ENCODE measurements around the gene GLCCI1.
"Not testable (repeated sequence)": the region's sequence is repeated elsewhere in the genome, so short reads cannot be mapped to it uniquely, and the experiment has no call there.

GLCCI1 gene

GRCh38 chr7:7992506-7992905, 23.9 kb downstream of the GLCCI1 start:
- Histone ChIP-seq H3K9me3 (ENCODE audit: insufficient read depth, low read length) (0 out of 2 replicates have a peak, but pooled peaks cover 3% of the 10 kb centered on the region), H3K27me3 (ENCODE audit: low read length) (no peaks in the 10 kb centered on the region), H3K4me3 (ENCODE audit: insufficient read depth, low read length, poor library complexity, severe bottlenecking) (no peak overlapping the region), H3K9me2 (replicated peaks; ENCODE audit: insufficient read depth, low read length) (no peaks in the 10 kb centered on the region), H3K36me3 (ENCODE audit: low read length) (no peaks in the 10 kb centered on the region), H3K27ac (ENCODE audit: low read depth, low read length) (no peak overlapping the region), H3F3A (ENCODE audit: insufficient read depth) (no peaks in the 10 kb centered on the region), H3K4me2 (ENCODE audit: low read depth, low read length, poor library complexity, severe bottlenecking) (no peak overlapping the region), H4K20me1 (ENCODE audit: low read depth, low read length) (no peaks in the 10 kb centered on the region), H2AFZ (ENCODE audit: low read depth, low read length, severe bottlenecking) (no peak overlapping the region), H3K9ac (ENCODE audit: low read length) (no peak overlapping the region), H3K79me2 (ENCODE audit: insufficient read depth, low read length) (no peaks in the 10 kb centered on the region)
- TF ChIP-seq EZH2phosphoT487 (conservative IDR thresholded peaks at IDR 0.05; ENCODE audit: low read length), result no peak

DNA sequence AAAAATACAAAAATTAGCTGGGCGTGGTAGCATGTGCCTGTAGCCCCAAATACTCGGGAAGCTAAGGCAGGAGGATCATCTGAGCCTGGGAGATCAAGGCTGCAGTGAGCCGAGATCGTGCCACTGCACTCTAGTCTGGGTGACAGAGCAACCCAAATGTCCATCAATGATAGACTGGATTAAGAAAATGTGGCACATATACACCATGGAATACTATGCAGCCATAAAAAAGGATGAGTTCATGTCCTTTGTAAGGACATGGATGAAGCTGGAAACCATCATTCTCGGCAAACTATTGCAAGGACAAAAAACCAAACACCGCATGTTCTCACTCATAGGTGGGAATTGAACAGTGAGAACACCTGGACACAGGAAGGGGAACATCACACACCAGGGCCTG, 26.8 kb downstream of the GLCCI1 start:
- H3K4me2 ChIP-seq (ENCODE audit: low read depth, low read length, poor library complexity, severe bottlenecking); H3K9me3 ChIP-seq (ENCODE audit: insufficient read depth, low read length); H3K36me3 ChIP-seq (ENCODE audit: low read length); H3K27me3 ChIP-seq (ENCODE audit: low read length); H2AFZ ChIP-seq (ENCODE audit: low read depth, low read length, severe bottlenecking); H3K4me3 ChIP-seq (ENCODE audit: insufficient read depth, low read length, poor library complexity, severe bottlenecking); H3K9ac ChIP-seq (ENCODE audit: low read length); H3K9me2 ChIP-seq (replicated peaks; ENCODE audit: insufficient read depth, low read length); H3K27ac ChIP-seq (ENCODE audit: low read depth, low read length); H4K20me1 ChIP-seq (ENCODE audit: low read depth, low read length); H3F3A ChIP-seq (ENCODE audit: insufficient read depth); H3K79me2 ChIP-seq (ENCODE audit: insufficient read depth, low read length): not testable (repeated sequence)

GRCh38 chr7:7996568-7996967, 28.0 kb downstream of the GLCCI1 start:
- Histone ChIP-seq H3K27me3 (ENCODE audit: low read length) (no peaks in the 10 kb centered on the region), H3K4me2 (ENCODE audit: low read depth, low read length, poor library complexity, severe bottlenecking) (no peak overlapping the region), H2AFZ (ENCODE audit: low read depth, low read length, severe bottlenecking) (no peak overlapping the region), H3K9ac (ENCODE audit: low read length) (no peak overlapping the region), H4K20me1 (ENCODE audit: low read depth, low read length) (no peaks in the 10 kb centered on the region), H3K27ac (ENCODE audit: low read depth, low read length) (no peak overlapping the region), H3K79me2 (ENCODE audit: insufficient read depth, low read length) (no peaks in the 10 kb centered on the region), H3K36me3 (ENCODE audit: low read length) (no peaks in the 10 kb centered on the region), H3K9me3 (ENCODE audit: insufficient read depth, low read length) (0 out of 2 replicates have a peak, but pooled peaks cover 3% of the 10 kb centered on the region), H3F3A (ENCODE audit: insufficient read depth) (no peaks in the 10 kb centered on the region), H3K9me2 (replicated peaks; ENCODE audit: insufficient read depth, low read length) (no peaks in the 10 kb centered on the region), H3K4me3 (ENCODE audit: insufficient read depth, low read length, poor library complexity, severe bottlenecking) (no peak overlapping the region)
- no peak for TF ChIP-seq EZH2phosphoT487 (conservative IDR thresholded peaks at IDR 0.05; ENCODE audit: low read length)
- TF ChIP-seq, protein P1, sequence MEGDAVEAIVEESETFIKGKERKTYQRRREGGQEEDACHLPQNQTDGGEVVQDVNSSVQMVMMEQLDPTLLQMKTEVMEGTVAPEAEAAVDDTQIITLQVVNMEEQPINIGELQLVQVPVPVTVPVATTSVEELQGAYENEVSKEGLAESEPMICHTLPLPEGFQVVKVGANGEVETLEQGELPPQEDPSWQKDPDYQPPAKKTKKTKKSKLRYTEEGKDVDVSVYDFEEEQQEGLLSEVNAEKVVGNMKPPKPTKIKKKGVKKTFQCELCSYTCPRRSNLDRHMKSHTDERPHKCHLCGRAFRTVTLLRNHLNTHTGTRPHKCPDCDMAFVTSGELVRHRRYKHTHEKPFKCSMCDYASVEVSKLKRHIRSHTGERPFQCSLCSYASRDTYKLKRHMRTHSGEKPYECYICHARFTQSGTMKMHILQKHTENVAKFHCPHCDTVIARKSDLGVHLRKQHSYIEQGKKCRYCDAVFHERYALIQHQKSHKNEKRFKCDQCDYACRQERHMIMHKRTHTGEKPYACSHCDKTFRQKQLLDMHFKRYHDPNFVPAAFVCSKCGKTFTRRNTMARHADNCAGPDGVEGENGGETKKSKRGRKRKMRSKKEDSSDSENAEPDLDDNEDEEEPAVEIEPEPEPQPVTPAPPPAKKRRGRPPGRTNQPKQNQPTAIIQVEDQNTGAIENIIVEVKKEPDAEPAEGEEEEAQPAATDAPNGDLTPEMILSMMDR (IDR thresholded peaks at IDR 0.05; ENCODE audit: insufficient read depth, low read length, poor library complexity, severe bottlenecking), result no peak

DNA sequence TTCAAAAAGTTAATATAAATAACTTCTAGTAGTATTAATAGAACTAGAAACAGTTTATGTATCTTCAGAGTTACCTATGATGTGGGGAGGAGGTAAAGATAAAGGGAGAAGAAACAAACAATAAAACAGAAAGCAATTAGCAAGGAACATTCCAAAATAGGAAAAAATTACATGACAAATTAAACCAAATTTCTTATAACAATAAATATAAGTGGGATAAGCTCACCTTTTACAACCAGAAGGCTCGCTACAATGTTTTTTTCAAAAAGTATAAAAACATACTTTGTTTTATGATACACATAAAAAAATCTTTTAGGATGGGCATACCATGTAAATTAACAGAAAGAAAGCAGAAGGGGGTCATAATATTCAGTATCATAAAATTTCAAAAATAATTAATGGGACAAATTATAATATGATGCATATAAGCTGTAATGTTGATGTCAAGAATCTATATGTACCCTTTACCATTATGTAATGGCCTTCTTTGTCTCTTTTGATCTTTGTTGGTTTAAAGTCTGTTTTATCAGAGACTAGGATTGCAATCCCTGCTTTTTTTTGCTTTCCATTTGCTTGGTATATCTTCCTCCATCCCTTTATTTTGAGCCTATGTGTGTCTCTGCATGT, 31.8 kb downstream of the GLCCI1 start:
- Histone ChIP-seq H3K9me3 (ENCODE audit: insufficient read depth, low read length) (no peaks in the 10 kb centered on the region), H4K20me1 (ENCODE audit: low read depth, low read length) (no peaks in the 10 kb centered on the region), H3K9me2 (replicated peaks; ENCODE audit: insufficient read depth, low read length) (no peaks in the 10 kb centered on the region), H3F3A (ENCODE audit: insufficient read depth) (no peaks in the 10 kb centered on the region), H3K4me3 (ENCODE audit: insufficient read depth, low read length, poor library complexity, severe bottlenecking) (no peak overlapping the region), H3K27me3 (ENCODE audit: low read length) (no peaks in the 10 kb centered on the region), H3K79me2 (ENCODE audit: insufficient read depth, low read length) (no peaks in the 10 kb centered on the region), H3K27ac (ENCODE audit: low read depth, low read length) (no peak overlapping the region), H2AFZ (ENCODE audit: low read depth, low read length, severe bottlenecking) (no peak overlapping the region), H3K9ac (ENCODE audit: low read length) (no peak overlapping the region), H3K36me3 (ENCODE audit: low read length) (no peaks in the 10 kb centered on the region), H3K4me2 (ENCODE audit: low read depth, low read length, poor library complexity, severe bottlenecking) (no peak overlapping the region)
- no peak for TF ChIP-seq EZH2phosphoT487 (conservative IDR thresholded peaks at IDR 0.05; ENCODE audit: low read length)
- TF ChIP-seq, protein P1 (IDR thresholded peaks at IDR 0.05; ENCODE audit: insufficient read depth, low read length, poor library complexity, severe bottlenecking), result no peak
